Upper lobe of left lung (tissue), 4 donors: ENCODE results near the gene KLHL29.

Experiments
- EP300 ChIP-seq, 4 donors: sonication (generic); formaldehyde crosslinking; IDR thresholded peaks; one replicate each; pipeline ENCODE4 v1.5.1; 2017; ENCODE audit warnings: antibody characterized with exemption in 4 of 4, control low read depth in 2 of 4
- POLR2A ChIP-seq, 4 donors: fragments of 450-650 bp; IDR thresholded peaks; one replicate each; pipeline ENCODE4 v1.5.1; 2016 to 2017; ENCODE audit warnings: antibody characterized with exemption in 4 of 4, mild to moderate bottlenecking in 2 of 4
- TF ChIP-seq, protein P1 (sequence below), 6 experiments: fragments of 450-650 bp in 4 of 6; fragments of 200-600 bp in 2 of 6; sonication (generic) in 2 of 6; IDR thresholded peaks; one replicate each; pipeline ENCODE4 v1.5.1; 2016 to 2019; ENCODE audit warnings: antibody characterized with exemption in 6 of 6

DNA sequence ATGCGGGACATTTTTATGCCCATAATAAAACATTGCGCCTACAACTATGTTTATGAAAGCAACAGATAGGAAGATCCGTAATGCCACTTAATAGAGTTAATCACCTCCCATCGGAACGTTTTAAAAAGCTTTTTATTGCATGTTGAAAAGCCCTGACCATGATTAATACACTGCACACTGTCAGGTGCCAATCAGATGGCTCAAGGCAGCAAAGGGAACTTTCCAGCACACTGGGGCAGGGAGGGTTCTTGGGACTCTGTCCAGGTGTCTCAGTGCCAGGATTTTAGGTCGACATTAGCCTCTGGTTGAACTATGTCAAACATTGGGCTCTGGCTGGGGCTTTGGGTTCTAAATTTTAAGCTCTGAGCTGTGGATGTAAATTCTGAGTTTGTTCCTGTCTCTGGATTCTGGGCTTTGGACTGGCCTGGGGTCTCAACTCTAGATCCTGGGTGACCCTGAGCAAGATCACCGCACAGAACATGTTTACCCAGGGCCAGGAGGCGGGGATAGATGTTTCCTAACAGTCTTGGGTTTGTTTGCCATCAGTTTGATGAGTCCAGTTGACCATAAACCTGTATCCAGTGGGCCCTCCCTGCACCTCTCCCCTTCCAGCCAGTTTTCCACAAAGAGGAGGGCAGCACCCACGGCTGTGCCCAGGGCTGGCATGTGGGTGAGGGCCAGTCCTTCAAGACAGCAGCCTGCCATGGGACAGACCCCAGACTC, 279.2 kb downstream of the KLHL29 start:
- TF ChIP-seq, protein P1, sequence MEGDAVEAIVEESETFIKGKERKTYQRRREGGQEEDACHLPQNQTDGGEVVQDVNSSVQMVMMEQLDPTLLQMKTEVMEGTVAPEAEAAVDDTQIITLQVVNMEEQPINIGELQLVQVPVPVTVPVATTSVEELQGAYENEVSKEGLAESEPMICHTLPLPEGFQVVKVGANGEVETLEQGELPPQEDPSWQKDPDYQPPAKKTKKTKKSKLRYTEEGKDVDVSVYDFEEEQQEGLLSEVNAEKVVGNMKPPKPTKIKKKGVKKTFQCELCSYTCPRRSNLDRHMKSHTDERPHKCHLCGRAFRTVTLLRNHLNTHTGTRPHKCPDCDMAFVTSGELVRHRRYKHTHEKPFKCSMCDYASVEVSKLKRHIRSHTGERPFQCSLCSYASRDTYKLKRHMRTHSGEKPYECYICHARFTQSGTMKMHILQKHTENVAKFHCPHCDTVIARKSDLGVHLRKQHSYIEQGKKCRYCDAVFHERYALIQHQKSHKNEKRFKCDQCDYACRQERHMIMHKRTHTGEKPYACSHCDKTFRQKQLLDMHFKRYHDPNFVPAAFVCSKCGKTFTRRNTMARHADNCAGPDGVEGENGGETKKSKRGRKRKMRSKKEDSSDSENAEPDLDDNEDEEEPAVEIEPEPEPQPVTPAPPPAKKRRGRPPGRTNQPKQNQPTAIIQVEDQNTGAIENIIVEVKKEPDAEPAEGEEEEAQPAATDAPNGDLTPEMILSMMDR (IDR thresholded peaks at IDR 0.05), result no peak
- TF ChIP-seq POLR2A (IDR thresholded peaks at IDR 0.05) (no peak), EP300 (IDR thresholded peaks at IDR 0.05) (no peak)
